Activated naive CD4-positive, alpha-beta T cell treated with anti-CD3 and anti-CD28 coated beads for 36 hours (primary cell): Measurements from ENCODE around the gene RAB10. TPM values are rescaled to one million over a fixed set of nuclear protein-coding genes. Genes with fewer than 3 reads are reported as not detected.

ENCODE experiments used
- CTCF ChIA-PET: fragments of 350-600 bp; sonication (Branson Sonifier 250); formaldehyde crosslinking; loops from one replicate; lab custom pipeline; 2021; ENCODE audit warnings: antibody characterized with exemption; lab: Charles Lee
- DNase-seq: peaks from one replicate; pipeline ENCODE4 v3.0.0-alpha.2; 2020
- H3K27ac Mint-ChIP-seq: one replicate; pipeline ENCODE4 v1.8.0; 2021; ENCODE audit warnings: mild to moderate bottlenecking, mixed read lengths
- H3K27me3 Mint-ChIP-seq: one replicate; pipeline ENCODE4 v1.8.0; 2021; ENCODE audit warnings: low read depth, mixed read lengths
- H3K36me3 Mint-ChIP-seq: one replicate; pipeline ENCODE4 v1.8.0; 2021; ENCODE audit warnings: low read depth, mixed read lengths
- H3K4me1 Mint-ChIP-seq: one replicate; pipeline ENCODE4 v1.8.0; 2021; ENCODE audit warnings: low read depth, mixed read lengths
- H3K4me3 Mint-ChIP-seq: one replicate; pipeline ENCODE4 v1.8.0; 2021; ENCODE audit warnings: mild to moderate bottlenecking, moderate library complexity, mixed read lengths
- H3K9me3 Mint-ChIP-seq: one replicate; pipeline ENCODE4 v1.8.0; 2021; ENCODE audit warnings: mixed read lengths
- intact Hi-C: fragments of 100-400 bp; cut with micrococcal nuclease; formaldehyde crosslinking; loops from one replicate; pipeline ENCODE4 v1.15.1; 2023
- total RNA-seq, 2 experiments: library from RNA; stranded (reverse); gene quantifications; one replicate each; pipeline ENCODE4 v1.2.3, GENCODE V29; 2021

RAB10 gene
- total RNA-seq, 2 experiments from 2014 or later: 84.2 to 93.0 TPM

DNA sequence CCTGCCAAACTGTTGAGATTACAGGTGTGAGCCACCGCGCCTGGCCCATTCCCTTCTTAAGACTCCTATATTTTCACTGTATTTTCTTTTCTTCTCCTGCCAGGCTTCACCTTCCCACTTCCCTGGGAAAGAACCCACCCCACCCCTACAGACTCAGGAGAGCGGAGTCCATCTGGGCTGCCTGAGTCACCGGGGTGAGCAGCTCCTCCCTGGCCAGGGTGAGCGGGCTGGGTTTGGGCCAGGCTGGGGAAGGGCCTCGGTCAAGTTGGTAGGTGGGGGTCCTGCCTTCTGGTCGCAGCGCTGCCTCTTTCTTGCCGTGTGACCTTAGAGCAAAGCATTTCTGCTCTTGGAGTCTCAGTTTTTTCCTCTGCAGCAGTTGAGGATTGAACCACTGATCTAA is 136.9 kb downstream of the RAB10 start:
- CTCF ChIA-PET: no interaction called here
- intact Hi-C loops: loop anchor here (1.0 kb wide), 2 partner anchors 160 to 299 kb away; no protein-coding TSS in a partner anchor
- Mint-ChIP-seq H3K36me3 (no peaks in the 10 kb centered on the region), H3K27ac (no peak overlapping the region), H3K9me3 (no peaks in the 10 kb centered on the region), H3K4me1 (peaks cover 12% of the 10 kb centered on the region), H3K4me3 (no peak overlapping the region), H3K27me3 (peaks cover 20% of the 10 kb centered on the region)
- DNase-seq: no peak

DNA sequence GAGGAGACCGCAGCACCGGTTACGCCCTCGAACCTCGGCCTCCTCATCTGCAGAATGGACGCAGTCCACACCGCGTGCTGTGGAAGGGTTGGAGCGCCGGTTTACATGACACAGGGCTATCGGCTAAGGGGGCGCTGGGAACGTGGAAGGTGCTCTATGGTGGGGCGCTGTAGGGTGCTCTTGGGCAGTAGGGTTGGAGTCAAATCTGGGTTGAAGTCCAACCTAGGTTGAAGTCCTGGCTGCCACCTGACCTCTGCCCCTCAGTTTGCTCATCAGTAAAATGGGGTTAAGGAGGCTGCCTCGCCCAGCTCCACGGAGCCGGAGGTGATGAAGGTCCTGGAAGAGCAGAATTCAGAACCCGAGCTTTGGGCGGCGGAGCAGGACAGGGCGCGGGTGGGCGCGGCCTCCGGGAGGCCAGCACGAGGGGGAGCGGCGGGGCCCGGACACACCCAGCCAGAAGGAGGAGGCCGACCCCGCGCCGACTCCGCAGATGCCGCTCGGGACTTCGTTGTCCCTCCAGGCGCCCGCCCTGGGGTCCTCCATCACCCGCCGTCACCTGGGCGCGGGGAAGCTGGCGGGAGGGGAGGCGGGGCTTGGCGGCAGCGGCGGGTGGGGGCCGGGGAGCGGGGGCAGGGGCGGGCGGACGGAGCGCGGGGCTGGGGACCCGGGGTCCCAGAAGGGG is 138.4 kb downstream of the RAB10 start:
- H3K27ac Mint-ChIP-seq: no peak overlapping the region
- DNase-seq: no peak

DNA sequence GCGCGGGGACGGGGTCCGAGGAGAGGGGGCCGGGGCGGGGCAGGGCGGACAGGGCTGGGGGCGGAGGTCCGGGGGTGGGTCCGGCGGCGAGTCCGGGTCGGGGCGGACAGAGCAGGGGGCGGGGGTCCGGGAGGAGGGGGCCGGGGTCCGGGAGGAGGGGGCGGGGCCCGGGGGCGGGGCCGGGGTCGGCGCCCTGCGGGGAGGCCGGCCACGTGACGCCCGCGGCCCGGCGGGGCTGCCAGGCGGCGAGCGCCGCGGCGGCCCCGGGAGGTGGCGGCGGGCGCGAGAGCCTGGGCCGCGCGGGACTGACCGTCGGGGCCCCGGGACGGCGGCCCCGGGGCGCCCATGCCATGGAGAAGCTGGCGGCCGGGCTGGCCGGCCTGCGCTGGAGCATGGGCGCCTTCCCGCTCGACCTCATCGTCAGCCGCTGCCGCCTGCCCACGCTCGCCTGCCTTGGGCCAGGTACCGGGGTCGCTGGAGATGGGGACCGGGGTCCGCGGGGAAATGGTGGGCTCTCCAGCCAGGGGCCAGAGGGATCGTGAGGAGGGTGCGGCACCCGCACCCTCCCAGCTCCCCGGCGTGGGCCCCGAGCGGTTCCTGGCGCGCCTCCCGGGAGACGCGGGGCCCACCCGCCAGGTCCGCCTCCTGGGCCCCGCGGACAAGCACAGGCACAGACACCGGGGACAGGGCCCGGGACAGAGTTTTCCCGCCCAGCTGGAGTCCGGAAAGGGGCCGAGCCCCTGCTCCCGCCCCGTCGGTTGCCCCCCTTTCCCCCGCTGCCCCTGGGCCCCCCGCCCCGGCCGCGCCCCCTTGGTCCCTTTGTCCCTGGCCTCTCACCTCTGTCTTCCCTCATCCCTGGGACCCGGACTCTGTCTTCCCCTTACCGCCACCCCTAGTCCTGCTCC is 139.2 kb downstream of the RAB10 start, which contains the start of gene GAREM2:
TSS of gene GAREM2 (plus strand) at position 218 of the 905 bp plus-strand sequence. CDS start at position 351, 133 bp downstream.
- H3K4me1 Mint-ChIP-seq: peaks cover 12% of the 10 kb centered on the region
- DNase-seq: no peak
- peak within 1 kb of the TSS; percentile 74 for H3K4me3 Mint-ChIP-seq
- intact Hi-C loops: no loop called here
- H3K36me3 Mint-ChIP-seq: no peaks in the 10 kb centered on the region
- H3K9me3 Mint-ChIP-seq: no peaks in the 10 kb centered on the region
- CTCF ChIA-PET: no interaction called here
- peaks cover 23% of the 10 kb centered on the region for H3K27me3 Mint-ChIP-seq
- no peak within 1 kb of the TSS for H3K27ac Mint-ChIP-seq

More for the DNA sequence above, 138.4 kb downstream of the RAB10 start:
- Mint-ChIP-seq H3K4me3 (peak overlapping the region; percentile 74), H3K4me1 (peaks cover 12% of the 10 kb centered on the region), H3K36me3 (no peaks in the 10 kb centered on the region), H3K9me3 (no peaks in the 10 kb centered on the region), H3K27me3 (peaks cover 23% of the 10 kb centered on the region)
- intact Hi-C loops: no loop called here
- CTCF ChIA-PET: interaction anchor here (0.6 to 1.4 kb wide), 2 partner anchors 12 to 45 kb away, joined by 3 to 7 read pairs; no protein-coding TSS in a partner anchor

DNA sequence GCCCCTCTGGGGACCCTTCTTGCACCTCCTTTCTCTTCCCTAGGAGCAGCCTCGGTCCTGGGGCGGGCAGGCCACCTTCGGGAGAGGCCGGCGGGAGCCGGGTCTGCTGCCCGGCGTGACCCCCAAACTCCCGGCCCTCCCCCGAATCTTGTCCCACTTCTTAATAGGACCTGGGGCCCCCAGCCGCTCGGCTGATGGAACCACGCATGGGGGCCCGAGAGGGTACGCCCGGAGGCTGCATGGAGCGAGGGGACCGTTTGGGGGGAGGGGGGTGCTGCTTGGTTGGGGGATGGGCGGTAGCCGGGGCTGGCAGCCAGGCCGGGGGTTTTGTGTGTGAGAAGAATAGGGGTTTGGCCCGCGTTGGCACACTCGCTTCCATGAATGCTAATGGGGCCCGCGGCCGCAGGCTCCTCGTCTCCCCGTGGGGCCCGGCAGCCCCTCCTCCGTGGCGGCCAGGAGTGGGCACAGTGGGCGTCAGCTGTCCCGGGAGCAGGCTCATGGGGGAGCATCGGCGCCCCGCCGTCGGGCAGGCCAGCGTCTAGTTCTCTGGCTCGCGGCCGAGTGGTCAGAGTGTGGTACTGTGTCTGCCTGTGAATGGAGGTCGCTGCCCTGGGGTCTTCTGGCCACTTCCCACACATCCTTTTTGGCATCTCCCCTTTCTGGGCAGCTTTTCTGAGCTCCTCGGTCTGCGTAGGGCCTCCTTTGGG is 140.0 kb downstream of the RAB10 start:
- H3K4me1 Mint-ChIP-seq: peaks cover 14% of the 10 kb centered on the region
- peaks cover 26% of the 10 kb centered on the region for H3K27me3 Mint-ChIP-seq
- H3K9me3 Mint-ChIP-seq: no peaks in the 10 kb centered on the region
- CTCF ChIA-PET: interaction anchor here (0.9 to 1.8 kb wide), 2 partner anchors 11 to 295 kb away, joined by 4 to 6 read pairs; no protein-coding TSS in a partner anchor
- no peak for DNase-seq
- H3K27ac Mint-ChIP-seq: no peak overlapping the region
- intact Hi-C loops: no loop called here
- H3K36me3 Mint-ChIP-seq: no peaks in the 10 kb centered on the region
- peak overlapping the region; percentile 61 for H3K4me3 Mint-ChIP-seq

DNA sequence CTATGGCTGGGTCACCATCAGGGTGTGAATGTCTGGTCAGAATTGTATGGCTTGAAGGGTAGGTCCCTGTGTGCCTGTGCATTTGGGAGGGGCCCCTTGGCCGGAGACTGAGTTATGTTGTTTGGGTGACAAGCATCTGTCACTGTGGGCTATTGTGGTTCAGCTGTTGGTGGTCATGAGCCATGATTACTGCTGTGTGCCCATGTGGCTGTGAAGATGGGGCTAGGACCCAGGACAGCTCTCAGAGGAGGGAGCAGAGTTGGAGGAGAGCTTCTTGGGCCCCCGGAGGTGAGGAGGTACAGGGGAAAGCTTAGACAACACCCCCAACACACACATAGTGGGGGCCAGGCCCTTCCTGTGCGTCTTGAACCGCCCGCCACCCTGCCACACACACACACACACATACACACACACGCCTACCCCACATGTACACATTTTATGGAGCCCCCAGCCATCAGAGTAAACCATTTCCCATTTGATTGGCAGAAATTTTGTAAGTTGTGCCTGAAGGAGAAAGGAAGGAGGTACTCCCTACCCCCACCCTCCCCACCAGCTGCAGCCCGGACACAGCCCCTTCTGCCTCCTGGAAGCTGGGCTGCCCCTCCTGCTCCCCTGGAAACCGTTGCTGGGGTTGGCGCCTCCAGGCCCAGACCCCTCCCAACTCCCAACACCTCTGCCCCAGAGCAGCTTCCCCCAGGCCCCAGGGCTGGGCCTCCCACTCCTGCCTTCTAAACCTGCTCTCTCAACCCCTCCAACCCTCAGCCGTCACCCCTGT is 141.0 kb downstream of the RAB10 start:
- intact Hi-C loops: no loop called here
- CTCF ChIA-PET: interaction anchor here (0.6 to 1.8 kb wide), 4 partner anchors 10 to 294 kb away, joined by 3 to 6 read pairs (median 4); no protein-coding TSS in a partner anchor
- H3K36me3 Mint-ChIP-seq: no peaks in the 10 kb centered on the region
- DNase-seq: no peak
- H3K27me3 Mint-ChIP-seq: peaks cover 30% of the 10 kb centered on the region
- H3K4me1 Mint-ChIP-seq: peaks cover 17% of the 10 kb centered on the region
- peak overlapping the region; percentile 59 for H3K4me3 Mint-ChIP-seq
- no peak overlapping the region for H3K27ac Mint-ChIP-seq
- no peaks in the 10 kb centered on the region for H3K9me3 Mint-ChIP-seq

DNA sequence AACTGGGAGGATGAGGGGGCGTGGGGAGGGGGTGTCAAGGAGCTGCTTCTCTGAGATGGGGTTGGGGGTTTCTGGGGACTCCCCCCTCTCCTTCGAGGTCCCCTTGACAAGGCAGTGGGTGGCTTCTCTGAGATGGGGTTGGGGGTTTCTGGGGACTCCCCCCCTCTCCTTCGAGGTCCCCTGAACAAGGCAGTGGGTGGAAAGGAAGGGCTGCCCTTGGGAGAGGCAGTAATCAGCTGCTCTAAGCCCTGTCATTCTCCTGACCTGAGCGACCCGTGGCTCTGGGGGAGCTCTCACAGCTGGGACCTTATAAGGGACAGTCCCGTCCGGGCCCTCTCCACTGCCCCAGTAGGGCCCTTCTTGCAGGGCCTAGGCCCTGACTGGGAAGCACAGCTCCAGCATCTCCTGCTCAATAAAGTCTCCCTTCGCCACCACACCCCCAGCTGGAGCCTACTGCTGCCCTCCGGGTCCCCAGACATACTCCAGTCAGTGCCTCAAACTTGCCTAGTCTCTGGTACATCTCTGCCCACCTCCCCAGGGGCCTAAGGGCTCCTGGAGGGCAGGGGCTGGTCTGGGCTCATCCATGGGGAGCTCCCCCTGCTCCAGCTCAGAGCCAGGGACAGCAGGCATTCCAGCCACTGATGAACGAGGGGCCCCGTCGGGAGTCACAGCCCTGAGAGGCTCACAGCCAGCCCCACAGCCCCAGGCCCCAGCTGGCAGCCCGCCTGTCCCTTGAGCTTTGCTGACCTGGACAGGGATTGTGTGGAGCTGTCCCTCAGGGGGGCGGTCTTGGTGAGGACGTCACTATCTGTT is 141.8 kb downstream of the RAB10 start:
- Mint-ChIP-seq H3K9me3 (no peaks in the 10 kb centered on the region), H3K36me3 (no peaks in the 10 kb centered on the region), H3K27me3 (peaks cover 36% of the 10 kb centered on the region), H3K27ac (no peak overlapping the region), H3K4me1 (peaks cover 20% of the 10 kb centered on the region), H3K4me3 (no peak overlapping the region)
- intact Hi-C loops: no loop called here
- CTCF ChIA-PET: interaction anchor here (0.6 to 1.8 kb wide), 3 partner anchors 9 to 184 kb away, joined by 3 to 6 read pairs (median 4); no protein-coding TSS in a partner anchor
- no peak for DNase-seq

DNA sequence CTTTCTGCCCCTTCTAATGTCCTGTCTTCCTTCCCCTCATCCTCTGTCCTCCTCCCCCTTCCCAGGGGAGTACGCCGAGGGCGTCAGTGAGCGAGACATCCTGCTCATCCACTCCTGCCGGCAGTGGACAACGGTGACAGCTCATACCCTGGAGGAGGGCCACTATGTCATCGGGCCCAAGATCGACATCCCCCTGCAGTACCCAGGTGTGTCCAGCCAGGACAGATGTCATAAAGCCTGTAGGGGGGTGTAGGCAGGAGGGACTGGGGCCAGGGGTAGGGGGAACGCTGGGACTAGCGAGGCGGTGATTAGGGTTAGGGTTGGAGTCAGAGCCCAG is 142.4 kb downstream of the RAB10 start:
- Mint-ChIP-seq H3K4me3 (no peak overlapping the region), H3K9me3 (no peaks in the 10 kb centered on the region)

DNA sequence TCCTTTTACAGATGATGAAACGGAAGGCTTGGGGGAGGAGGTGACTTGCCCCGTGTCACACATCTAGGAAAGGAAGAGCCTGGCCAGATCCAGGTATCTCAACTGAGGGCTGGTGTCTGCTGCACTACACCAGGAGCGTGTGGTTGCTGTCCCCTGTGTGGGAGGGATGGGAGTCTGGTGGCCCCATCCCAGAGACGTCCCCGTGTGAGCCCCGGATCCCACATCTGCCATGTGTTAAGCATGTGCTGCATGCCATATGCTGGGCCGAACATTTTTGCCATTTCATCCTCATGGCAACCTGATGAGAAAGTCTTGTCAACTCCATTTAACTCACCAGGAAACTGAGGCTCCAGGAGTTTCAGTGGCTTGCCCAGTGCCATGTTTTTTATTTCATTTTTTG is 143.2 kb downstream of the RAB10 start:
- Mint-ChIP-seq H3K27ac (no peak overlapping the region), H3K36me3 (no peaks in the 10 kb centered on the region), H3K4me1 (peaks cover 14% of the 10 kb centered on the region), H3K27me3 (peaks cover 34% of the 10 kb centered on the region), H3K4me3 (no peak overlapping the region), H3K9me3 (no peaks in the 10 kb centered on the region)
- DNase-seq: no peak
- intact Hi-C loops: no loop called here
- CTCF ChIA-PET: no interaction called here

More for the DNA sequence above, 142.4 kb downstream of the RAB10 start:
- no peaks in the 10 kb centered on the region for H3K36me3 Mint-ChIP-seq
- intact Hi-C loops: no loop called here
- H3K27ac Mint-ChIP-seq: no peak overlapping the region
- no peak for DNase-seq
- peaks cover 41% of the 10 kb centered on the region for H3K27me3 Mint-ChIP-seq
- peaks cover 20% of the 10 kb centered on the region for H3K4me1 Mint-ChIP-seq
- CTCF ChIA-PET: interaction anchor here (0.6 kb wide), 1 partner anchor 155 kb away, joined by 3 read pairs; no protein-coding TSS in a partner anchor

DNA sequence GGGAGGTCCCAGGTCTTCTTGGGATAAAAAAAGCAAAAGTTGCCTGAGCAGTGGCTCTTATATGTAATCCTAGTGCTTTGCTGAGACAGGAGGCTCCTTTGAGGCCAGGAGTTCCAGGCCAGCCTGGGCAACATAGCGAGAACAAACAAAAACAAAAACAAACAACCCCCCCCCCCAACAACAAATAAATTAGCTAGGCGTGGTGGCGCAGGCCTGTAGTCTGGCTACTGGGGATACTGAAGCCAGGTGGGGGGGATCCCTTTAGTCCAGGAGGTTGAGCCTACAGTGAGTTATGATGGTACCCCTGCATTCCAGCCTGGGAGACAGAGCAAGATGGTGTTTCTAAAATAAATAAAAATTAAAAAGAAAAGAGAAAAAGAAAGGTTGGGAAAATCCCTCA is 144.4 kb downstream of the RAB10 start:
- Mint-ChIP-seq H3K36me3 (no peaks in the 10 kb centered on the region), H3K9me3 (no peaks in the 10 kb centered on the region), H3K27me3 (peaks cover 32% of the 10 kb centered on the region), H3K27ac (no peak overlapping the region), H3K4me3 (no peak overlapping the region), H3K4me1 (peaks cover 12% of the 10 kb centered on the region)
- intact Hi-C loops: no loop called here
- CTCF ChIA-PET: interaction anchor here (0.9 to 1.4 kb wide), 2 partner anchors 187 to 227 kb away, joined by 3 read pairs; no protein-coding TSS in a partner anchor
- no peak for DNase-seq

DNA sequence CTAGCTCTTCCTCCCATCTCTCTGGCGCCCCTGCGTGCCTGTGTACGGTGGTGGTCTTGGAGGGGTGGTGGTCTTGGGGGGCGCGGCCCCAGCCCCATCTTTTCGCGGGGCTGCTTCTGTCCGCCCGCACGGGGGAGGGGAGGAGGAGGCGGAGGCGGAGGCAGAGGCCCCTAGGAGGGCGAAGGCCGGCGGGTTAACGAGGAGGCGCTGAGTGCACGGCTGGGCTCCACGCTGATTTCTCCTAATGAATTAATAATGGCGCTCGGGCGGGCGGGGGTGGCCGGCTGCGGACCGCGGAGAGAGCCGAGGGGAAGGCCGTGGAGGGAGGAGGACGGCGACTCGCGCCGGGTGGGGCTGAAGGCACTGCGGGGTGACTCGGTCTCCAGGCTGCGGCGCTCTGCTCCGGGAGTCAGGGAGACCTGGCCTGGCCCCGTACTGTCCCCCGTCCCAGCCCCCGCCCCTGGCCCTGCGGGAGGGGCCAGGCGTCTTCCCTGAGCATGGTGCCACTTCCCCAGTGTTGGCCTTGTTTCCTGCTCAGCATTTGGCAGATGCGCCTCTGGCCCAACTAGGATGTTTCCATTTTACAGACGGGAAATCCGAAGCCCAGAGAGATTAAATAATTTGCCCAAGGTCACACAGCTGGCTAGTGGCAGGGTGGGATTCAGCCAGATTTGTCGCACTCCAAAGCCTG is 145.0 kb downstream of the RAB10 start:
- no peaks in the 10 kb centered on the region for H3K9me3 Mint-ChIP-seq
- intact Hi-C loops: no loop called here
- no peak overlapping the region for H3K27ac Mint-ChIP-seq
- H3K4me3 Mint-ChIP-seq: peak overlapping the region; percentile 21
- H3K27me3 Mint-ChIP-seq: peaks cover 32% of the 10 kb centered on the region
- CTCF ChIA-PET: interaction anchor here (0.9 to 1.4 kb wide), 2 partner anchors 187 to 228 kb away, joined by 3 read pairs; no protein-coding TSS in a partner anchor
- no peak for DNase-seq
- peaks cover 15% of the 10 kb centered on the region for H3K4me1 Mint-ChIP-seq
- no peaks in the 10 kb centered on the region for H3K36me3 Mint-ChIP-seq
